ENCODE measurements around the gene LSAMP. TPM values are rescaled to one million over a fixed set of nuclear protein-coding genes. Genes with fewer than 3 reads are reported as not detected.

LSAMP gene
- total RNA-seq, 1 donor from 2014 or later, result 3.7 TPM

GRCh38 chr3:116256843-116257485 is 188.3 kb downstream of the LSAMP start:
- Histone ChIP-seq H3K4me3 (ENCODE audit: low read length in 3 of 3) (no peak overlapping the region), H3K9me3 (ENCODE audit: control insufficient read depth in 3 of 3, low read length in 3 of 3) (no peaks in the 10 kb centered on the region), H3K27ac (ENCODE audit: low read depth, low read length) (no peak overlapping the region), H3K36me3 (ENCODE audit: control insufficient read depth in 3 of 3, insufficient read depth in 3 of 3, low read length in 3 of 3) (no peaks in the 10 kb centered on the region), H3K4me1 (ENCODE audit: control insufficient read depth in 3 of 3, insufficient read depth in 3 of 3, low read length in 3 of 3) (no peaks in the 10 kb centered on the region), H3K9ac (ENCODE audit: low read depth in 1 of 3, low read length in 3 of 3) (no peak overlapping the region), H3K27me3 (ENCODE audit: control insufficient read depth in 3 of 3, insufficient read depth in 3 of 3, low read length in 3 of 3) (no peaks in the 10 kb centered on the region)

GRCh38 chr3:116254541-116254940 is 190.7 kb downstream of the LSAMP start:
- Histone ChIP-seq H3K4me1 (ENCODE audit: control insufficient read depth in 3 of 3, insufficient read depth in 3 of 3, low read length in 3 of 3) (no peaks in the 10 kb centered on the region), H3K4me3 (ENCODE audit: low read length in 3 of 3) (no peak overlapping the region), H3K36me3 (ENCODE audit: control insufficient read depth in 3 of 3, insufficient read depth in 3 of 3, low read length in 3 of 3) (no peaks in the 10 kb centered on the region), H3K27ac (ENCODE audit: low read depth, low read length) (peak overlapping the region; percentile 1), H3K9me3 (ENCODE audit: control insufficient read depth in 3 of 3, low read length in 3 of 3) (no peaks in the 10 kb centered on the region), H3K27me3 (ENCODE audit: control insufficient read depth in 3 of 3, insufficient read depth in 3 of 3, low read length in 3 of 3) (no peaks in the 10 kb centered on the region), H3K9ac (ENCODE audit: low read depth in 1 of 3, low read length in 3 of 3) (no peak overlapping the region)

- no peak overlapping the region for H3K27ac ChIP-seq (ENCODE audit: low read depth, low read length)
- no peaks in the 10 kb centered on the region for H3K27me3 ChIP-seq (ENCODE audit: control insufficient read depth in 3 of 3, insufficient read depth in 3 of 3, low read length in 3 of 3)
- H3K4me3 ChIP-seq (ENCODE audit: low read length in 3 of 3), result no peak overlapping the region
- H3K4me1 ChIP-seq (ENCODE audit: control insufficient read depth in 3 of 3, insufficient read depth in 3 of 3, low read length in 3 of 3), result no peaks in the 10 kb centered on the region
- H3K36me3 ChIP-seq (ENCODE audit: control insufficient read depth in 3 of 3, insufficient read depth in 3 of 3, low read length in 3 of 3), result no peaks in the 10 kb centered on the region
- no peaks in the 10 kb centered on the region for H3K9me3 ChIP-seq (ENCODE audit: control insufficient read depth in 3 of 3, low read length in 3 of 3)
- H3K9ac ChIP-seq (ENCODE audit: low read depth in 1 of 3, low read length in 3 of 3), result no peak overlapping the region
Observed at GRCh38 chr3:116253511-116253910, 191.8 kb downstream of the LSAMP start.

DNA sequence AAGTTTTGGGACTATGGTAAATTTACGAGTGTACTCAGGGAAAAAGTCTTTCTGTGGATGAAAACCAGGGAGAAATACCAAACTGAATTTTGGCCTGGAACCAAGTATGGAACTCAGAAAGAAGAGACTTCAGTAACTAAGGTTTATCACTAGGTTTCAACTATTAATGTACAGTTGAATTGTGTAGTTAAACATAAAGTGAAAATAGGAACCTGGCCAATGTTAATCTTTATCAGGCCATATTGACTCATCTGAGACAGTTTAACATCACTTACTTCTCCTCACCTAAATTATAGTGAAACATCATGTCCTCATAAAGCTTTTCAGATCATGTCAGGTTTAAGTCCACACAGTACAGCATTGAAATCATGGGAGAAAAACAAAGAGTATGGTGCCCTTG is 197.7 kb downstream of the LSAMP start:
- H3K36me3 ChIP-seq (ENCODE audit: control insufficient read depth in 3 of 3, insufficient read depth in 3 of 3, low read length in 3 of 3), result no peaks in the 10 kb centered on the region
- no peak overlapping the region for H3K9ac ChIP-seq (ENCODE audit: low read depth in 1 of 3, low read length in 3 of 3)
- no peaks in the 10 kb centered on the region for H3K4me1 ChIP-seq (ENCODE audit: control insufficient read depth in 3 of 3, insufficient read depth in 3 of 3, low read length in 3 of 3)
- no peaks in the 10 kb centered on the region for H3K9me3 ChIP-seq (ENCODE audit: control insufficient read depth in 3 of 3, low read length in 3 of 3)
- H3K4me3 ChIP-seq (ENCODE audit: low read length in 3 of 3), result no peak overlapping the region
- H3K27ac ChIP-seq (ENCODE audit: low read depth, low read length), result no peak overlapping the region
- H3K27me3 ChIP-seq (ENCODE audit: control insufficient read depth in 3 of 3, insufficient read depth in 3 of 3, low read length in 3 of 3), result no peaks in the 10 kb centered on the region

DNA sequence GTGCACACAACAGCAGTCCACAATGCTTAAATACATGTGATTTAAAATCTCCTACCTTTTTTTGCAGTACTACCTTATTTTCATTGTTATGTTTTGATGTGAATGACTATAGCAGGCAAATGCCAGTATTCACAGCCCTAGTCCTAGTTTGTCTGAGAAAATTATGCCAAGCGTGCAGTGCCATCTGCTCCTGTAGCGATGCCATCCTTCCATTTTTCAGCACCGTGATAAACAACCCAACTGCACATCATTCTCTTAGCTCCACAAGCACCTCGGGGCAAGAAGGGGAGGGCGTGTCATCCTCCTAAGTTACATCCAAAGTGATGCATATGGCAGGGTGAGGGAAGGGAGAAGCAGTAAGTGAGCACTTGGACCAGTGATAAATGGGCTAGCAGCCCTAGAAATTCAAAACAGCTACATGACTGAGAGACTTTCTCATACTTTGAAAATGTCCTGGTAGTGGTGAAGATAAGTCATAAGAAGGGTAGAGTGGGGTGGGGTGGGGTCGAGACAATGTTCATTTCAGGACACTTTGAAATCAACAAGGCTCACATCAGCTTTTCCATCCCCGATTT is 198.8 kb downstream of the LSAMP start:
- Histone ChIP-seq H3K36me3 (ENCODE audit: control insufficient read depth in 3 of 3, insufficient read depth in 3 of 3, low read length in 3 of 3) (no peaks in the 10 kb centered on the region), H3K4me1 (ENCODE audit: control insufficient read depth in 3 of 3, insufficient read depth in 3 of 3, low read length in 3 of 3) (no peaks in the 10 kb centered on the region), H3K9me3 (ENCODE audit: control insufficient read depth in 3 of 3, low read length in 3 of 3) (no peaks in the 10 kb centered on the region), H3K27ac (ENCODE audit: low read depth, low read length) (no peak overlapping the region), H3K27me3 (ENCODE audit: control insufficient read depth in 3 of 3, insufficient read depth in 3 of 3, low read length in 3 of 3) (no peaks in the 10 kb centered on the region), H3K9ac (ENCODE audit: low read depth in 1 of 3, low read length in 3 of 3) (no peak overlapping the region), H3K4me3 (ENCODE audit: low read length in 3 of 3) (no peak overlapping the region)

- Histone ChIP-seq H3K4me1 (ENCODE audit: control insufficient read depth in 3 of 3, insufficient read depth in 3 of 3, low read length in 3 of 3) (no peaks in the 10 kb centered on the region), H3K27me3 (ENCODE audit: control insufficient read depth in 3 of 3, insufficient read depth in 3 of 3, low read length in 3 of 3) (no peaks in the 10 kb centered on the region), H3K36me3 (ENCODE audit: control insufficient read depth in 3 of 3, insufficient read depth in 3 of 3, low read length in 3 of 3) (no peaks in the 10 kb centered on the region), H3K9ac (ENCODE audit: low read depth in 1 of 3, low read length in 3 of 3) (no peak overlapping the region), H3K27ac (ENCODE audit: low read depth, low read length) (no peak overlapping the region), H3K4me3 (ENCODE audit: low read length in 3 of 3) (no peak overlapping the region), H3K9me3 (ENCODE audit: control insufficient read depth in 3 of 3, low read length in 3 of 3) (no peaks in the 10 kb centered on the region)
Observed at GRCh38 chr3:116242825-116243224, 202.5 kb downstream of the LSAMP start.

- no peaks in the 10 kb centered on the region for H3K9me3 ChIP-seq (ENCODE audit: control insufficient read depth in 3 of 3, low read length in 3 of 3)
- no peaks in the 10 kb centered on the region for H3K27me3 ChIP-seq (ENCODE audit: control insufficient read depth in 3 of 3, insufficient read depth in 3 of 3, low read length in 3 of 3)
- H3K36me3 ChIP-seq (ENCODE audit: control insufficient read depth in 3 of 3, insufficient read depth in 3 of 3, low read length in 3 of 3), result no peaks in the 10 kb centered on the region
- H3K4me1 ChIP-seq (ENCODE audit: control insufficient read depth in 3 of 3, insufficient read depth in 3 of 3, low read length in 3 of 3), result no peaks in the 10 kb centered on the region
- H3K4me3 ChIP-seq (ENCODE audit: low read length in 3 of 3), result no peak overlapping the region
- H3K27ac ChIP-seq (ENCODE audit: low read depth, low read length), result no peak overlapping the region
- no peak overlapping the region for H3K9ac ChIP-seq (ENCODE audit: low read depth in 1 of 3, low read length in 3 of 3)
Observed at GRCh38 chr3:116241677-116242076, 203.6 kb downstream of the LSAMP start.

DNA sequence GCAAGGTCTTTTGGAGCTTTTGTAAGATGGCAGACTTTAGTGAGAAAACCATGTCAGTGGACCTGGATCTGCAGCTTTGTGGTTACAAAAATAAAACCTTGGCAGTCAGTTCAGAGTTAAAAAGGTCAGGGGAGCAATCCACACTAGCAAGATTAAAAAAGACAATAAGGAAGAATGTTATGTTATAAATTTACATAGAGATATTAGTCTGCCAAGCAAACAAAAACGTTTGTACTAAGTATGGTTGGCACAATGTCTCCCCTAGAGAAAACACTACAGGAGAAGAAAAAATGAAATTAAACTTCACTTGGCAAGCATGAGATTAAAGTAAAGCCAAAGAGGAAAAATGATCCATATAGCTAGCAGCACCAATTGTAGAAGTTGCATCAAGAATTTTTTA is 205.0 kb downstream of the LSAMP start:
- no peak overlapping the region for H3K27ac ChIP-seq (ENCODE audit: low read depth, low read length)

GRCh38 chr3:116238846-116239565 is 206.3 kb downstream of the LSAMP start:
- Histone ChIP-seq H3K4me1 (ENCODE audit: control insufficient read depth in 3 of 3, insufficient read depth in 3 of 3, low read length in 3 of 3) (no peaks in the 10 kb centered on the region), H3K4me3 (ENCODE audit: low read length in 3 of 3) (no peak overlapping the region), H3K27me3 (ENCODE audit: control insufficient read depth in 3 of 3, insufficient read depth in 3 of 3, low read length in 3 of 3) (no peaks in the 10 kb centered on the region), H3K36me3 (ENCODE audit: control insufficient read depth in 3 of 3, insufficient read depth in 3 of 3, low read length in 3 of 3) (no peaks in the 10 kb centered on the region), H3K27ac (ENCODE audit: low read depth, low read length) (no peak overlapping the region), H3K9ac (ENCODE audit: low read depth in 1 of 3, low read length in 3 of 3) (no peak overlapping the region), H3K9me3 (ENCODE audit: control insufficient read depth in 3 of 3, low read length in 3 of 3) (no peaks in the 10 kb centered on the region)

More for the DNA sequence above, 205.0 kb downstream of the LSAMP start:
- Histone ChIP-seq H3K27me3 (ENCODE audit: control insufficient read depth in 3 of 3, insufficient read depth in 3 of 3, low read length in 3 of 3) (no peaks in the 10 kb centered on the region), H3K4me3 (ENCODE audit: low read length in 3 of 3) (no peak overlapping the region), H3K4me1 (ENCODE audit: control insufficient read depth in 3 of 3, insufficient read depth in 3 of 3, low read length in 3 of 3) (no peaks in the 10 kb centered on the region), H3K9me3 (ENCODE audit: control insufficient read depth in 3 of 3, low read length in 3 of 3) (no peaks in the 10 kb centered on the region), H3K9ac (ENCODE audit: low read depth in 1 of 3, low read length in 3 of 3) (no peak overlapping the region), H3K36me3 (ENCODE audit: control insufficient read depth in 3 of 3, insufficient read depth in 3 of 3, low read length in 3 of 3) (no peaks in the 10 kb centered on the region)

DNA sequence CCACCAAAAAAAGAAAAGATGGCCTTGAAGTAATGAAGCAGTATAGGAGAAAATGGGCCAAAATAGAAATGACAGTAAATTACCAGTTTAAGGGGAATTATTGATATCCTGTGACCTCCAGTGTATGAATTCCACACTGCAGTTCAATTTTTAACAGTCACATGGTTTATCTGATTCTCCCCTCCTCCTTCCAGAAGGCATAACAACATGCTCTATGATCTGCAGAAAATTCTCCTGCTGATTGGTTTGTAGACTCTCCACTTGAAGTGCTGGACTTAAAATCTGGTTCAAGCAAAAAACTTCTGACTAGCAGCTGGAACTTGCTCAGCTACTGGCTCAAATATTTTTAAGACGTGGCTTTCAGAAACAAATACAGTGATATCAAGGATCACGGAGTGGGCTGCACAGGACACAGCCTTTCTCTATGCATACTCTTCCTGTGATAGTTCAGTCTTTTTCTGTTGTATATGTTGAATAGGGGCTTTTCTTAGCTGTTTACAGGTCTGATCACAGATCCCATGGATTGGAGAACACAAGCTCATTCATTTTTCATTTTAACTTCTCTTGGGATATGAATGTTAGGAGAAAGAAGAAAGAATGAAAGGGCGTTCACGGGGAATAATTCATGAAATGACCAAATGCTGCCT is 211.5 kb downstream of the LSAMP start:
- Histone ChIP-seq H3K4me3 (ENCODE audit: low read length in 3 of 3) (no peak overlapping the region), H3K27me3 (ENCODE audit: control insufficient read depth in 3 of 3, insufficient read depth in 3 of 3, low read length in 3 of 3) (no peaks in the 10 kb centered on the region), H3K9me3 (ENCODE audit: control insufficient read depth in 3 of 3, low read length in 3 of 3) (no peaks in the 10 kb centered on the region), H3K36me3 (ENCODE audit: control insufficient read depth in 3 of 3, insufficient read depth in 3 of 3, low read length in 3 of 3) (no peaks in the 10 kb centered on the region), H3K4me1 (ENCODE audit: control insufficient read depth in 3 of 3, insufficient read depth in 3 of 3, low read length in 3 of 3) (no peaks in the 10 kb centered on the region), H3K9ac (ENCODE audit: low read depth in 1 of 3, low read length in 3 of 3) (no peak overlapping the region), H3K27ac (ENCODE audit: low read depth, low read length) (no peak overlapping the region)
